GM06990 (cell line): ENCODE data around the gene ALOXE3.

Experiments
- DNase-seq: peaks from one replicate; pipeline ENCODE4 v3.0.0-alpha.2; 2011; ENCODE audit not compliant: insufficient read length; ENCODE audit errors: extremely low read depth
- H3K27me3 ChIP-seq: replicated peaks from 2 replicates; pipeline ENCODE4 v1.6.0; 2011; ENCODE audit warnings: low read length; ENCODE audit not compliant: control insufficient read depth, insufficient read depth
- H3K36me3 ChIP-seq: 2 replicates; pipeline ENCODE4 v1.5.1; 2011; ENCODE audit warnings: low read length; ENCODE audit not compliant: control insufficient read depth, insufficient read depth
- H3K4me3 ChIP-seq: replicated peaks from 2 replicates; pipeline ENCODE4 v1.5.1; 2011; ENCODE audit warnings: low read depth, mild to moderate bottlenecking, control low read depth, low read length
- TF ChIP-seq, protein P1 (sequence below): IDR thresholded peaks from 2 replicates; pipeline ENCODE4 v1.5.1; 2011; ENCODE audit warnings: low read length, control low read depth, mild to moderate bottlenecking, inconsistent platforms; ENCODE audit not compliant: insufficient read depth, poor library complexity, severe bottlenecking

The ALOXE3 gene

GRCh38 chr17:8144401-8145231 lies 26.3 kb upstream of the ALOXE3 start:
- Histone ChIP-seq H3K4me3 (no peak overlapping the region), H3K36me3 (peaks cover 65% of the 10 kb centered on the region), H3K27me3 (no peaks in the 10 kb centered on the region)
- TF ChIP-seq, protein P1, sequence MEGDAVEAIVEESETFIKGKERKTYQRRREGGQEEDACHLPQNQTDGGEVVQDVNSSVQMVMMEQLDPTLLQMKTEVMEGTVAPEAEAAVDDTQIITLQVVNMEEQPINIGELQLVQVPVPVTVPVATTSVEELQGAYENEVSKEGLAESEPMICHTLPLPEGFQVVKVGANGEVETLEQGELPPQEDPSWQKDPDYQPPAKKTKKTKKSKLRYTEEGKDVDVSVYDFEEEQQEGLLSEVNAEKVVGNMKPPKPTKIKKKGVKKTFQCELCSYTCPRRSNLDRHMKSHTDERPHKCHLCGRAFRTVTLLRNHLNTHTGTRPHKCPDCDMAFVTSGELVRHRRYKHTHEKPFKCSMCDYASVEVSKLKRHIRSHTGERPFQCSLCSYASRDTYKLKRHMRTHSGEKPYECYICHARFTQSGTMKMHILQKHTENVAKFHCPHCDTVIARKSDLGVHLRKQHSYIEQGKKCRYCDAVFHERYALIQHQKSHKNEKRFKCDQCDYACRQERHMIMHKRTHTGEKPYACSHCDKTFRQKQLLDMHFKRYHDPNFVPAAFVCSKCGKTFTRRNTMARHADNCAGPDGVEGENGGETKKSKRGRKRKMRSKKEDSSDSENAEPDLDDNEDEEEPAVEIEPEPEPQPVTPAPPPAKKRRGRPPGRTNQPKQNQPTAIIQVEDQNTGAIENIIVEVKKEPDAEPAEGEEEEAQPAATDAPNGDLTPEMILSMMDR = no peak
- DNase-seq = no peak

GRCh38 chr17:8143581-8144400 lies 25.5 kb upstream of the ALOXE3 start:
- H3K36me3 ChIP-seq = peaks cover 62% of the 10 kb centered on the region
- DNase-seq = no peak
- TF ChIP-seq, protein P1 = no peak
- H3K27me3 ChIP-seq = no peaks in the 10 kb centered on the region
- no peak overlapping the region for H3K4me3 ChIP-seq

GRCh38 chr17:8142887-8143580 lies 24.7 kb upstream of the ALOXE3 start:
- Histone ChIP-seq H3K4me3 (no peak overlapping the region), H3K27me3 (no peaks in the 10 kb centered on the region), H3K36me3 (peaks cover 57% of the 10 kb centered on the region)
- TF ChIP-seq, protein P1 = no peak
- no peak for DNase-seq

DNA sequence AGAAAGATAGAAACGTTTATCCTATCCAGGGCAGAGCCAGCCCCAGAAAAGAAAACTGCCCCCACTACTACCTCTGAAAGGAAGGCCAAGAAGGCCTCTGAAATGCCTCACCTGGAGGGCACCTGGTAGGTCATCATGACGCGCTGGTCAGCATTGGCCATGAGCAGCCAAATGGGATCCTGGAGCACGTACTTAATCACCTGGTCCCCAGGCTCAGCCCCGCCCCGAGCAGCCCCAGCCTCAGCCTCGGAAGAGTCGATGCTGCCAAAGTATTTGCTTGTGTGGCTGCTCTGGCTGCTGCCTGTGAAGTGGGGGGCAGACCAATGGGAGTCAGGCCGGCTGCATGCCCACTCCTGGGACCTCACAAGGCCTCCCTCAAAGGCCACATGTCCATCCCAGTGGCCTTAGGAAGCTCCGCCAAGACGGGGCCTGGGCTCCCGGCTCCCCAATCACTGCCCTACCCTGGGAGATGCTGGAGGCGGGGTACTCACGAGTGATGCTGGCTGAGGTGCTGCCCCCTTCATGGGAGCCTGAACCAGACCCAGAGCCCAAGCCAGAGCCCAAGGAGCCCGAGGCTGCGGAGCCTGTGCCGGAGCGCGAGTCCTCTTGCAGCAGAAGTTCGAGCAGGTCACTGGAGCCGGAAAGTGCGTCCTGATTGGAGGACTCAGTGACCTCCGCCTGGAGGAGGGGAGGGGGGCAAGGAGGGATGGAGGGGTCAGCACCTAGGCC lies 24.0 kb upstream of the ALOXE3 start:
- Histone ChIP-seq H3K4me3 (no peak overlapping the region), H3K27me3 (no peaks in the 10 kb centered on the region), H3K36me3 (peaks cover 50% of the 10 kb centered on the region)
- no peak for DNase-seq
- TF ChIP-seq, protein P1 = no peak

DNA sequence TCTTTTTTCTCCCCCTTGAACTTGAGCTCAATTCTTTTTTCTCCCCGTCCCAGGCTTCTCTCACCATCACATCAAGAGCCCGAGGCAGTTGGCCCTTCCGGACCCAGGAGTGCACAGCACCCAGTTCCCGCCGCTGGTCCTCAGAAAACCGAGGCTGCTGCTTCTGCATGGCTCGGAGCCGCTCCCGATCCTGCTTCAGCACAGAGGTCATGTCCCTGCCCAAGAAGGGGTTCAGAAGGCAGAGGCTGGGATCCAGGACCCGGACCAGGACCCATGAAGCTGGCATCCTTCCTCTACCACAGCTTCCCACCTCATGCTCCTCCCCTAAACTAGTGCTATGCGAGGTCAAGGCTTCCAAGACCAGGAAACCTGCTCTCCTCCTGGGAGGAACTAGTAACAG lies 23.4 kb upstream of the ALOXE3 start:
- TF ChIP-seq, protein P1 = no peak
- H3K27me3 ChIP-seq = no peaks in the 10 kb centered on the region
- no peak overlapping the region for H3K4me3 ChIP-seq
- no peak for DNase-seq
- peaks cover 46% of the 10 kb centered on the region for H3K36me3 ChIP-seq
